NCI-H1694 treated with DMSO at 0.1 percent for 48 hours (cell line): ENCODE measurements around the gene SPOCK1.
"Not testable (repeated sequence)": the region's sequence is repeated elsewhere in the genome, so short reads cannot be mapped to it uniquely, and the experiment has no call there.

Experiments
- DNase-seq: peaks from one replicate; lab custom pipeline; 2025; lab: John Stamatoyannopoulos, UW

SPOCK1 gene

GRCh38 chr5:137263371-137264005 is 235.6 kb downstream of the SPOCK1 start:
- no peak for DNase-seq

DNA sequence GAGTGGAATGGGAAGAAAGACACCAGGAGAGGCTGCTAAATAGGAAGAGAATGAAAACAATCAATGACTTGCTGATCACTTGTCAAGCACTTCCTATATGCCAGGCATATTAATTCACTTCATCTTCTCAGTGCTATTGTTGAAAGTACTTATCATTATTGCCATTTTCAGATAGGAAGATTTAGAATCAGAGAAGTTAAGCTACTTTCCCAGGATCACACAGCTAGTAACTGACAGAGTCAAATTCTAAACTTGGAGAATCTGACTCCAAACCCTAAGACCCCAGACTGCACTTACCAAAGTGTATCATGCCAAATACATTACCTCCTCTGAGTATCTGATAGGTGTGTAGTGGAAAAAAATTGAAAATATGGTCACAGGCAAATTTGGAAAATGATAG is 236.3 kb downstream of the SPOCK1 start:
- DNase-seq: no peak

DNA sequence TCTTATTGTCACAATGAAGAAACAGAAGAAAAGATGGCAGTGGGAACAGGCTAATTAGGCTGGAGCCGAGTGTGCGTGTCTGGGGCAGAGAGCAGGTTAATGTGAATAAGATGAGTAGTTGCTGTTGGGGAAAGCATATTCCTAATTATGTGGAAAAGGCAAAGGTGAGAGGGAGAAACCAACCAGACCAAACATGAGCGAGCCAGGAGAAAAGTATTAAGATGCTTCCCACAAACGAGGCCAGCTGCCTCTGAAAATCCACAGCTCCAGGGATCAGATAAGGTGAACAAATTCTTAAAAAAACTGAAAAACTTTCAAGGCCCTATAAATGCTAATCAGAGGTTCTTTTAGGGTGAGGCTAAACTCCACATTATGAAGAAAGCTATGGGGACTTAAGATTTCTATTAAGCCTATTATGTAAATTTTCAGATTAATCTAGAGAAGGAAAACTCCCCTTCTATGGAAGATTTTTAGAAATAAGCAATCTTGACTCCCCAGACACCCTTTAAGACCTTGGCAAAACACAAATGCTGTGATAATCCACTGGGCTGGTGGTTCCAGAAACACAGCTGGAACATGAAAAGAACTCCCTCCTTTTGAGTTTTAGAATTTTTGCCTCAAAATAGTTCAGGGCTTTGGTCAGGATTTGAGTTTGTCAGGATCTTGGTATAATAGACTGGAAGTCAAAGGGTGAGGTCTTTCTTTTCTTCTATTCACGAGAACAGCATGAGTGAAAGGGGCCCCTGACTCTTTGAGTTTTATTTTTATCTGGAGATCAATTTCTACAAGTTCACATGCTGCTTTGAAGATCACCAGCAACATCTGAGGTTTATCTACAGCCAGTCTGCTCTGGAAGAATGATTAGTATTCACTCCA is 238.1 kb downstream of the SPOCK1 start:
- no peak for DNase-seq

DNA sequence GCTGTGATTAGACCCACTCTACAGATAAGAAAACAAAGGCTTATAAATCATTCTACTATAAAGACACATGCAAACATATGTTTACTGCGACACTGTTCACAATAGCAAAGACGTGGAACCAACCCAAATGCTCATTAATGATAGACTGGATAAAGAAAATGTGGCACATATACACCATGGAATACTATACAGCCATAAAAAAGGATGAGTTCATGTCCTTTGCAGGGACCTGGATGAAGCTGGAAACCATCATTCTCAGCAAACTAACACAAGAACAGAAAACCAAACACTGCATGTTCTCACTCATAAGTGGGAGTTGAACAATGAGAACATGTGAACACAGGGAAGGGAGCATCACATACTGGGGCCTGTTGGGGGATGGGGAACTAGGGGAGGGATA is 240.0 kb downstream of the SPOCK1 start:
- DNase-seq: not testable (repeated sequence)

GRCh38 chr5:137254119-137255090 is 244.7 kb downstream of the SPOCK1 start:
- no peak for DNase-seq

DNA sequence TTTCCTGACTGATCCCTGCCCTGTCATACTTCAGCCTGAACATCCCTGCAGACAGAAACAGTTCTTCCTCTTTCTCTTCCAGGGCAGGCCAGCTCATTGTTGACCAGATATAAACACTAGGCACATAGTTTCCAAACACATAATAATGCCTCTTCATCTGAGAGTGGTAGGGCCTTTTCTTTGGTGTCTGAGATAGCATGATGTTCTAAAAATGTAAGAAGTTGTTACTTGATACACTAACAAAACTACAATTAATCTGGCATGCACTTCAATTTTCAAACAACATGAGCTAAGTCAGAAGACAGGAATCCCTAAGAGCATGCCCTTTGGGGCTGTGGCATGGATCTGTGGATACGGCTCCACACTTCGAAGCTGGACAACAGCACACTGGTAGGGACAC is 246.6 kb downstream of the SPOCK1 start:
- DNase-seq: no peak

GRCh38 chr5:137250421-137250820 is 248.7 kb downstream of the SPOCK1 start:
- no peak for DNase-seq

GRCh38 chr5:137248527-137248926 is 250.6 kb downstream of the SPOCK1 start:
- no peak for DNase-seq

GRCh38 chr5:137245438-137245837 is 253.7 kb downstream of the SPOCK1 start:
- DNase-seq: no peak

DNA sequence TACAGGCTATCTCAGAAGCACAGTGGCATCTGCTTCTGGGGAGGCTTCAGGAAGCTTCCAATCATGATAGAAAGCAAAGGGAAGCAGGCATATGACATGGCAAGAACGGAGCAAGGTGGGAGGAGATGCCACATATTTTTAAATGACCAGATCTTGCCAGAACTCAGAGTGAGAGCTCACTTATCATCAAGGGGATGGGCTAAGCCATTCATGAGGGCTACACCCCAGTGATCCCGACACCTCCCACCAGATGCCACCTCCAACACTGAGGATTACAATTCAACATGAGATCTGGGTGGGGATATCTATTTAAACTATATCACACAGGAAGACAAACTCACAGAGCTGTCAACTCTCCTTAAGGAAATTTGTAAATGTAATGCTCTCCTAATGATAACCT is 258.8 kb downstream of the SPOCK1 start:
- DNase-seq: no peak

DNA sequence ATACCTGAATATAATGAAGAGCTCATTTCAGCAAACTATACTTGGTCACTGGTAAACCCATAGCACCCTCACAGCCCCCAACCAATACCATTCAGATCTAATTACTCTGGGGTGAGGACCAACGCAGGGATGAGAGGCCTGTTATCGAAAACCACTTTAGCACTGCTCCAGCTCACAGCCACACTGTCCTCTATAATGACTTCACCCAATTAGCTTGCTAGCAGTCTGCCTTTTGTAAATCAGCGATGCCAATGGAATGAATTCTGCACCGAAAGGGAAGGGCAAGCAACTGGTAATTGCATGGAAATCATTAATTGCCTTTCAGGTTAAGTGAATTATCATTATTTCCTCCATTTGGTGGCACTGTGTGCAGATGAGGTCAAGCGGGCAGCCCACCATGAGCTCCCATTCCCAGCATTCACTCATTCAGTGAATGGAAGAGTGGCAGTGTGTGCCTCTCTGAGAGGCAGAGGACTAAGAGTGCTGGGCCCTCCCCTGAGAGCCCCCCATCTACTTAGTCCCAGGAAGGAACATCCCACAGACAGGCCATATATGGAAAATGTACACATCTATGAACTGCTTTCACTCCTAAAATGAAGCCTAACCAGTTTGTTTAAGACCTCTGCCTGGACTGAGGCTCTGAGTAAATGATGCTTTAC is 262.1 kb downstream of the SPOCK1 start:
- DNase-seq: no peak

GRCh38 chr5:137236252-137236651 is 262.9 kb downstream of the SPOCK1 start:
- DNase-seq: no peak

DNA sequence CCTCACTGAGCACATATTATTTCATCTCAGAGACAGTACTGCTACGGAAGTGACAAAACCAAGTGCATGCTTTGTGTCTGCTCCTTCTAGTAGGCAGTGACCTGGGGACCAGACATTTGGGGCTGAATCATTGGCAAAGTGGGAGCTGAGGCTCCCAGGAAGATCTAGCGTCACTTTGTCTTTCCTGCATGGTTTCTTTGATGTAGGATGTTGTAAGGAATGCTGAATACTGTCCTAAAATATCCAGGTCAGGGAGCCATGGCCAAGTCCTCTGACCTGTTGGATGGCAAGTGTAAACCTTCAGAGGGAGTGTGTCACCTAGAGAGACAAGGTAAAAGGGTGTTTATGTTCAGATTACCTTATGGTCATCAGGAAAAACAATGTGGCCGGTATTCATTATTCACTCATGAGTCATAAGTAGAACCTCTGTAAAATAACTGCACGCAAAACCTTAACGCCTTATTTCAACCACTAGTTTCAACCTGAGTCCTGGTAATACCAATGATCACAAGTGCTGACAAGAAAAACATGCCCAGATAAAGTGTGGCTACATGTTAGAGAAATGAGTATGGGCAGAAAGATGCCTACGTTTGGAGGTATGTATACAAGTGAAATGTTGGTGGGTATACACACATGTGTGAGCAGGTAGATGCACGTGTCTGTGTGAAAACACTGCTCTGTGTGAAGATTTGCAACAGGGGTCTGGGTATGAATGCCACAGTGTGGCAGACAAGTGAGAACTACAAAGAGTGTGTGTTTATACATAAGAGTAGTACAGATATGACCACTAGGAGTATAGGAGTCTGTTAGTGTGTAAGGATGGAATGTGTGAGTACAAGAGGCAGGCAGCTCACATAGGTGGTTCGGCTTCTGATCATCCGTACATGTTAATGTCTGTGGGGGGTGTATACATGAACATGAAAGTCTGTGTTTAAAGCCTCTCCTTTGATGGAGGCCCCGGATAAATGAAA is 263.9 kb downstream of the SPOCK1 start:
- no peak for DNase-seq

GRCh38 chr5:137233726-137234125 is 265.4 kb downstream of the SPOCK1 start:
- no peak for DNase-seq

- not testable (repeated sequence) for DNase-seq
These were observed 265.8 kb downstream of the SPOCK1 start for GRCh38 chr5:137233304-137233703.

DNA sequence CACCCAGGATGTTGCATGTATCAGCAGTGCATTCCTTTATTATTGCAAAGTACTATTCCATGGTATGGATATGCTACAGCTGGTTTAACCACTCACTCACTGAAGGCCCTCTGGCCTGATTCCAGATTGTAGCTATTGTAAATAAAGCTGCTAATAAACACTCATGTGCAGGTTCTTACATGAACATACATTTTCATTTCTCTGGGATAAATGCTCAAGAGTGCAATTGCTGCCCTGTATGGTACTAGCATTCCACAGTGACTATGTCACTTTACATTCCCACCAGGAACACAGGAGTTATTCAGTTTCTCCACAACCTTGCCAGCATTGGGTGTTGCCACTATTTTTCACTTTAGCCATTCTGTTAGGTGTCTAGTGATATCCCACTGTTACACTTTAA is 267.6 kb downstream of the SPOCK1 start:
- DNase-seq: no peak

GRCh38 chr5:137228816-137229215 is 270.3 kb downstream of the SPOCK1 start:
- no peak for DNase-seq

- DNase-seq: no peak
These were observed 273.0 kb downstream of the SPOCK1 start for GRCh38 chr5:137226081-137226480.

- DNase-seq: no peak
These were observed 275.5 kb downstream of the SPOCK1 start for GRCh38 chr5:137223324-137224295.
